ENCODE measurements around the gene TBCK.

The TBCK gene

DNA sequence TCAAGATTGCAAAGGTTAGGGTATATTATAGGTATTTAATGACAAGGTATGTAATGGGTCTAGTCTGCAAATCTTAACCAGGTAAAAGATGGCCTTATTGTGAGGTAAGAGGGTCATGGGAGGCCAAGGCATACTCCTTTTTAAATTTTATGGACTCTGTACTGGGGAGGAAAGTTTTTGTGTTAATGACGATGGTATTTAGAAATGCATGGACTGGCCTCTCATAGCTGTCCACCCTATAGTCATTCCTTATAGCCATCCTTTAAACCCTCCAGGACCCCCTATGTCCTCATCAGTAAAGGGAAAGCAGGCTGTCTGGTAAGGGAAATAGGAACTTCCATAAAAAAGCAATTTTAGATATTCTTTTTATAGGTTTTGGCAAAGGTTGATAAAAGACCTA lies 1.8 kb upstream of the TBCK start:
- no peaks in the 10 kb centered on the region for H3K36me3 ChIP-seq (ENCODE audit: control insufficient read depth, insufficient read depth, low read length)
- no peaks in the 10 kb centered on the region for H3K9me3 ChIP-seq (ENCODE audit: control insufficient read depth, low read length)
- H3K27ac ChIP-seq: no peak overlapping the region
- H2AFZ ChIP-seq: no peak overlapping the region
- H3K9ac ChIP-seq: no peak overlapping the region
- H3K4me1 ChIP-seq: peaks cover 5% of the 10 kb centered on the region
- H3K79me2 ChIP-seq: peaks cover 4% of the 10 kb centered on the region
- peak overlapping the region; percentile 95 for H3K4me3 ChIP-seq (ENCODE audit: low read depth, low read length)
- peak overlapping the region; percentile 86 for H3K4me2 ChIP-seq (ENCODE audit: low read length)
- TF ChIP-seq, protein P1, sequence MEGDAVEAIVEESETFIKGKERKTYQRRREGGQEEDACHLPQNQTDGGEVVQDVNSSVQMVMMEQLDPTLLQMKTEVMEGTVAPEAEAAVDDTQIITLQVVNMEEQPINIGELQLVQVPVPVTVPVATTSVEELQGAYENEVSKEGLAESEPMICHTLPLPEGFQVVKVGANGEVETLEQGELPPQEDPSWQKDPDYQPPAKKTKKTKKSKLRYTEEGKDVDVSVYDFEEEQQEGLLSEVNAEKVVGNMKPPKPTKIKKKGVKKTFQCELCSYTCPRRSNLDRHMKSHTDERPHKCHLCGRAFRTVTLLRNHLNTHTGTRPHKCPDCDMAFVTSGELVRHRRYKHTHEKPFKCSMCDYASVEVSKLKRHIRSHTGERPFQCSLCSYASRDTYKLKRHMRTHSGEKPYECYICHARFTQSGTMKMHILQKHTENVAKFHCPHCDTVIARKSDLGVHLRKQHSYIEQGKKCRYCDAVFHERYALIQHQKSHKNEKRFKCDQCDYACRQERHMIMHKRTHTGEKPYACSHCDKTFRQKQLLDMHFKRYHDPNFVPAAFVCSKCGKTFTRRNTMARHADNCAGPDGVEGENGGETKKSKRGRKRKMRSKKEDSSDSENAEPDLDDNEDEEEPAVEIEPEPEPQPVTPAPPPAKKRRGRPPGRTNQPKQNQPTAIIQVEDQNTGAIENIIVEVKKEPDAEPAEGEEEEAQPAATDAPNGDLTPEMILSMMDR (IDR thresholded peaks at IDR 0.05): no peak
- no peaks in the 10 kb centered on the region for H3K27me3 ChIP-seq (ENCODE audit: control insufficient read depth, insufficient read depth, low read length)

DNA sequence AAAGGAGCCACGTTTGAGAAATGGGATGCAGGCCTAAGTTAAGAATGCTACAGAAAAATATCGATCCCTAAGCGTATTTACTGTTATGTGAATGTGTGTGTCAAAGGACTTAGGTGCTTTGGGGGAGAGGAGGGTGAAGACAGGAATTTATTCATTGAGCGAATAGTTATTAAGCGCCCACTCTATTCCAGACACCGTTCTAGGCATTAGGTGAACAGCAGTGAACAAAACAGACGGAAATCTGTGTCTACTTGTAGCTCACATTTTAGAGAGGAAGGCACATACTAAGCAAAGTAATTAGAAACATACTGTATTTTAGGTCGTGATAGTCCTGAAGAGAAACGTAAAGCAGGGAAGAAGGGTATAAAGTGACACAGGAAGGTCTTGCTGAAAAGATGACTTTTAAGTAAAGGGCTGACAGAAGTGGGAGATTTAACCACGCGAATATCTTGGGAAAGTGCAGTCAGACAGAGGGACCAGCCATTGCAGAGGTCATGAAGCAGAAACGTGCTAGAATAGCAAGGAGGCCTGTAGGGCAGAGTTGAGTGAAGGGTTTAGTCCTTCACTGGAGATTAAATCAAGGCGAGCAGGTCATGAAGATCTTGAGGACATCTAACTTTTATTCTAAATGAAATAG lies 882 bp upstream of the TBCK start:
- H3K27ac ChIP-seq: peak overlapping the region; percentile 96
- peak overlapping the region; percentile 86 for H3K4me2 ChIP-seq (ENCODE audit: low read length)
- H3K79me2 ChIP-seq: peaks cover 4% of the 10 kb centered on the region
- H3K4me1 ChIP-seq: peaks cover 5% of the 10 kb centered on the region
- TF ChIP-seq, protein P1 (IDR thresholded peaks at IDR 0.05): no peak
- peak overlapping the region; percentile 63 for H3K9ac ChIP-seq
- no peaks in the 10 kb centered on the region for H3K36me3 ChIP-seq (ENCODE audit: control insufficient read depth, insufficient read depth, low read length)
- peak overlapping the region; percentile 95 for H2AFZ ChIP-seq
- H3K9me3 ChIP-seq (ENCODE audit: control insufficient read depth, low read length): no peaks in the 10 kb centered on the region
- H3K27me3 ChIP-seq (ENCODE audit: control insufficient read depth, insufficient read depth, low read length): no peaks in the 10 kb centered on the region
- H3K4me3 ChIP-seq (ENCODE audit: low read depth, low read length): peak overlapping the region; percentile 95

DNA sequence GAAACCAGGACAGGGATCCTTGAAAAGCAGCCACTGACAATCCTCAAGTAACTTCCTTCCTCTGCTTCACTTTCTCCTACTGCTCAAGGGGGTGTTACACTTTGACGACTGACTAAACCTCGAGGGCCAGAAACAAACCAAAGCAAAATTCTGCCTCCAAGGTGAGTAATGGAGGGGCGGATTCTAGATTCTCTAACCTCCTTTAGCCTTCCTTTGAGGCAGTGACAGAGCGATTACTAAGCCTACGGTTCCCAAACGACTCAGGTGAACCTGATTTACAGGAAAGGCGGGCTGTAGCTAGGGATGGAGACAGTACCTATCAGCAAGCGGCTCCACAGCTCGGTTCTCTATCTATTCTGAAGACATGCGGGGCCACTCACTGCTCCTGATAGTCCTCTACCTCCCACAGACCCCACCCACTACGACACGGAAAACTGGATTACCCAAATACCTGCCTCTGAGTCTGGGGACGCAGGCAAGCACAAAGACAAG lies 487 bp downstream of the TBCK start:
- TF ChIP-seq, protein P1 (IDR thresholded peaks at IDR 0.05): no peak
- Histone ChIP-seq H3K9me3 (ENCODE audit: control insufficient read depth, low read length) (no peaks in the 10 kb centered on the region), H2AFZ (peak overlapping the region; percentile 95), H3K36me3 (ENCODE audit: control insufficient read depth, insufficient read depth, low read length) (no peaks in the 10 kb centered on the region), H3K4me2 (ENCODE audit: low read length) (peak overlapping the region; percentile 86), H3K9ac (no peak overlapping the region), H3K27me3 (ENCODE audit: control insufficient read depth, insufficient read depth, low read length) (no peaks in the 10 kb centered on the region), H3K4me3 (ENCODE audit: low read depth, low read length) (peak overlapping the region; percentile 95), H3K4me1 (peaks cover 5% of the 10 kb centered on the region), H3K27ac (peak overlapping the region; percentile 96), H3K79me2 (peaks cover 4% of the 10 kb centered on the region)

DNA sequence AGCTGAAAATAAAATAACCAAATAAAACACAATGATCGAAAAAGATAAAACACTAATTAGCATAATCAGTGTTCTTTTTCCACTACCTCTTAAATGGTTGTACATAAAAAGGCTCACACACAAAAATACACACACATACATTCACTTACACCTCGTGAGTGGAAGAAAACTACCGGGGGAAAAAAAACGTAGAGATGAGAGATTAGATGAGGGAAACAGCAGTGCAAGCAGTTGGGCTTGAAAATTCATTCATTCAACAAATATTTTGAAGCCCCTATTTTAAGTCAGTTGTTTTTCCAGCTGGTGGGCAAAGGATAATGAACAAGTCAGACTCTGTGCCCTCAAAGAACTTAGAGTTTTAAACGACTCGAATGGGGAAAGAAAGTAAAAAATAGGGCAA lies 1.0 kb downstream of the TBCK start:
- H3K4me2 ChIP-seq (ENCODE audit: low read length): peak overlapping the region; percentile 86
- H3K79me2 ChIP-seq: peaks cover 4% of the 10 kb centered on the region
- TF ChIP-seq, protein P1 (IDR thresholded peaks at IDR 0.05): no peak
- H3K36me3 ChIP-seq (ENCODE audit: control insufficient read depth, insufficient read depth, low read length): no peaks in the 10 kb centered on the region
- no peaks in the 10 kb centered on the region for H3K27me3 ChIP-seq (ENCODE audit: control insufficient read depth, insufficient read depth, low read length)
- H3K4me3 ChIP-seq (ENCODE audit: low read depth, low read length): peak overlapping the region; percentile 95
- H3K27ac ChIP-seq: no peak overlapping the region
- peaks cover 5% of the 10 kb centered on the region for H3K4me1 ChIP-seq
- no peaks in the 10 kb centered on the region for H3K9me3 ChIP-seq (ENCODE audit: control insufficient read depth, low read length)
- H3K9ac ChIP-seq: no peak overlapping the region
- H2AFZ ChIP-seq: peak overlapping the region; percentile 95

DNA sequence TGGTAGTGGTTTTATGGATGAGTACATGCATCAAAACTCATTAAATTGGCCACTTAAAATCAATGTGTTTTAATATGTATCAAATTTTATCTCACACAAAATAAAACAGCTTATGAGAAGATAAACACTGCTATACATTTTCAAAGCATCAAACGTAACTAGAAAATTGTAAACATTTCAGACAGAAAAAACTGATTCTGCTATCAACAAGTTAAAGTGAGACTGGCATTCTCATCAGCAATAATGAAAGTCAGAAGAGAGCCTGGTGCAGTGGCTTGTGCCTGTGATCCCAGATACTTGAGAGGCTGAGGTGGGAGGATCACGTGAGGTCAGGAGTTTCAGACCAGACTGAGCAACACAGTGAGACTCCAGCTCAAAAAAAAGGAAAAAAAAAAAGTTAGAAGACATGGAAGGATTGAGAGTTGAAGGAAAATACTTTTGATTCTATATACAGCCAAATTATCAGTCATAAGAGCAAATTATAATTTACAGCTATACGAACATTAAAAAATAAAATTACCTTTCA lies 2.9 kb downstream of the TBCK start:
- H3K79me2 ChIP-seq: peaks cover 7% of the 10 kb centered on the region
- TF ChIP-seq, protein P1 (IDR thresholded peaks at IDR 0.05): no peak
- H3K9ac ChIP-seq: no peak overlapping the region
- no peaks in the 10 kb centered on the region for H3K9me3 ChIP-seq (ENCODE audit: control insufficient read depth, low read length)
- no peak overlapping the region for H2AFZ ChIP-seq
- no peak overlapping the region for H3K27ac ChIP-seq
- no peaks in the 10 kb centered on the region for H3K27me3 ChIP-seq (ENCODE audit: control insufficient read depth, insufficient read depth, low read length)
- H3K4me2 ChIP-seq (ENCODE audit: low read length): no peak overlapping the region
- no peaks in the 10 kb centered on the region for H3K36me3 ChIP-seq (ENCODE audit: control insufficient read depth, insufficient read depth, low read length)
- H3K4me3 ChIP-seq (ENCODE audit: low read depth, low read length): no peak overlapping the region
- peaks cover 5% of the 10 kb centered on the region for H3K4me1 ChIP-seq
